K562 (cell line): Measurements from ENCODE around the gene REPS1. TPM values are rescaled to one million over a fixed set of nuclear protein-coding genes. Genes with fewer than 3 reads are reported as not detected.

Source experiments
- ATAC-seq: fragments of 200-7000 bp; cut with Tn5 transposase; 3 replicates; pipeline ENCODE4 v1.9.1; 2020; ENCODE audit warnings: moderate library complexity
- BruUV-seq: library from RNA; stranded (reverse); fragments of 400-500 nt; replicated peaks from 2 replicates; lab custom pipeline; 2021; lab: Mats Ljungman, UMichigan
- CTCF ChIA-PET: fragments of 300-600 bp; formaldehyde crosslinking; extraction: SDS; loops from one replicate; lab custom pipeline; 2021; ENCODE audit warnings: low intra/inter-chr PET ratio; lab: Yijun Ruan, JAX
- POLR2A ChIA-PET: fragments of 300-600, 350-650 bp; sonication (Branson Sonifier 250); formaldehyde crosslinking; extraction: SDS; loops from one replicate; lab custom pipeline; 2021; ENCODE audit warnings: antibody characterized with exemption, inconsistent platforms; lab: Yijun Ruan, JAX
- DNase-seq, 4 experiments: peaks; one replicate each; pipeline versions ENCODE4 v3.0.0 to v3.0.0-alpha.2; 2011 to 2018; ENCODE audit warnings: low spot score in 3 of 4, mixed read lengths in 3 of 4; ENCODE audit errors: extremely low read depth in 1 of 4
- FAIRE-seq: peaks from 2 replicates; lab custom pipeline; 2011; peaks lifted over from hg19 to GRCh38; lab: Jason Lieb, UNC
- H2AFZ ChIP-seq: 2 replicates; pipeline ENCODE4 v1.6.0; 2011; ENCODE audit warnings: low read depth, low read length, control low read depth, inconsistent platforms
- H3K27ac ChIP-seq: fragments of 200-600 bp; 3 replicates; pipeline ENCODE4 v1.8.0; 2011; ENCODE audit warnings: low read depth, mild to moderate bottlenecking, control low read depth, inconsistent platforms, low read length, moderate library complexity, mixed read lengths; ENCODE audit errors: extremely low read depth
- H3K27me3 ChIP-seq, 2 experiments: fragments of 300-600 bp in 1 of 2; 2 replicates in 1 of 2; 3 replicates in 1 of 2; pipeline versions ENCODE4 v1.6.0 to v1.8.0; 2011; ENCODE audit warnings: inconsistent platforms in 2 of 2, low read length in 2 of 2, mild to moderate bottlenecking in 1 of 2, mixed read lengths in 1 of 2, moderate library complexity in 1 of 2; ENCODE audit not compliant: control insufficient read depth in 2 of 2, insufficient read depth in 2 of 2
- H3K36me3 ChIP-seq: fragments of 300-600 bp; 3 replicates; pipeline ENCODE4 v1.8.0; 2011; ENCODE audit warnings: mild to moderate bottlenecking, low read length, inconsistent platforms; ENCODE audit not compliant: control insufficient read depth, insufficient read depth
- H3K4me1 ChIP-seq, 2 experiments: fragments of 200-600 bp in 1 of 2; replicated peaks in 1 of 2; 2 replicates in 1 of 2; 3 replicates in 1 of 2; pipeline versions ENCODE4 v1.5.1 to v1.8.0; 2011; ENCODE audit warnings: inconsistent platforms in 2 of 2, low read length in 2 of 2, mild to moderate bottlenecking in 1 of 2, mixed read lengths in 1 of 2, moderate library complexity in 1 of 2; ENCODE audit not compliant: control insufficient read depth in 2 of 2, insufficient read depth in 2 of 2
- H3K4me2 ChIP-seq: 2 replicates; pipeline ENCODE4 v1.6.1; 2011; ENCODE audit warnings: low read length, control low read depth, inconsistent platforms, mixed read lengths; ENCODE audit not compliant: insufficient read depth
- H3K4me3 ChIP-seq: fragments of 200-600 bp; sonication (generic), shearing (Covaris generic); 2 replicates; pipeline ENCODE4 v1.5.1; 2016; ENCODE audit warnings: control low read depth, inconsistent platforms
- H3K79me2 ChIP-seq: fragments of 200-600 bp; 3 replicates; pipeline ENCODE4 v1.8.0; 2011; ENCODE audit warnings: low read length, inconsistent platforms; ENCODE audit not compliant: control insufficient read depth, insufficient read depth
- H3K9ac ChIP-seq, 2 experiments: 2 replicates each; pipeline versions ENCODE4 v1.6.0 to v1.6.1; 2011; ENCODE audit warnings: low read depth in 2 of 2, low read length in 2 of 2, control low read depth in 1 of 2, inconsistent platforms in 1 of 2, mild to moderate bottlenecking in 1 of 2, mixed read lengths in 1 of 2; ENCODE audit not compliant: insufficient read depth in 1 of 2
- H3K9me1 ChIP-seq: one replicate; pipeline ENCODE4 v1.6.0; 2011; ENCODE audit warnings: inconsistent platforms, mild to moderate bottlenecking, low read length, moderate library complexity; ENCODE audit not compliant: control insufficient read depth, insufficient read depth
- H3K9me3 ChIP-seq: replicated peaks from 2 replicates; pipeline ENCODE4 v1.5.1; 2011; ENCODE audit warnings: low read depth, low read length, inconsistent platforms; ENCODE audit not compliant: control insufficient read depth, insufficient read depth
- H4K20me1 ChIP-seq: replicated peaks from 2 replicates; pipeline ENCODE4 v1.6.1; 2011; ENCODE audit warnings: low read length, inconsistent platforms, mixed read lengths; ENCODE audit not compliant: control insufficient read depth, insufficient read depth
- ASH1L ChIP-seq: fragments of 450-650 bp; IDR thresholded peaks from 2 replicates; pipeline ENCODE4 v1.6.1; 2018; ENCODE audit warnings: borderline replicate concordance, mild to moderate bottlenecking, low read depth; ENCODE audit not compliant: partially characterized antibody
- CTCF ChIP-seq, 3 experiments: IDR thresholded peaks in 2 of 3; conservative IDR thresholded peaks in 1 of 3; 2 replicates each; pipeline ENCODE4 v1.5.1; 2011 to 2012; ENCODE audit warnings: low read length in 3 of 3, mild to moderate bottlenecking in 3 of 3, control low read depth in 2 of 3, improper control_type of control experiment in 1 of 3, inconsistent platforms in 1 of 3, low read depth in 1 of 3, mixed read lengths in 1 of 3, moderate library complexity in 1 of 3; ENCODE audit not compliant: insufficient read depth in 2 of 3
- SMAD2 ChIP-seq: fragments of 150-350 bp; IDR thresholded peaks from 2 replicates; pipeline ENCODE4 v1.6.1; 2014; ENCODE audit warnings: low read depth, mild to moderate bottlenecking, low read length
- SPI1 ChIP-seq: IDR thresholded peaks from 2 replicates; pipeline ENCODE4 v1.6.1; 2011; ENCODE audit warnings: low read depth, low read length, control low read depth, borderline replicate concordance
- SUPT5H ChIP-seq: fragments of 450-650 bp; IDR thresholded peaks from 2 replicates; pipeline ENCODE4 v1.6.1; 2016
- TEAD1 ChIP-seq, 2 experiments: fragments of 450-650 bp in 1 of 2; sonication (generic) in 1 of 2; formaldehyde crosslinking; IDR thresholded peaks; 2 replicates each; pipeline versions ENCODE4 v1.4.0 to v1.8.0; 2020 to 2022; ENCODE audit warnings: mild to moderate bottlenecking in 2 of 2, missing genetic modification reagents in 1 of 2
- YBX1 ChIP-seq: fragments of 450-650 bp; IDR thresholded peaks from 2 replicates; pipeline ENCODE4 v1.7.1; 2016; ENCODE audit warnings: mild to moderate bottlenecking
- ZNF124 ChIP-seq: sonication (generic); formaldehyde crosslinking; IDR thresholded peaks from 2 replicates; pipeline ENCODE4 v1.8.1; 2022; ENCODE audit warnings: missing genetic modification reagents
- WGBS: fragments of 100-300 bp; shearing (Covaris generic); methylation state at CpG from one replicate; pipeline ENCODE4 v1.1.6; 2016; ENCODE audit warnings: low coverage, mixed read lengths; ENCODE audit not compliant: insufficient coverage; ENCODE audit errors: missing lambda C conversion rate; 5-methylcytosine and 5-hydroxymethylcytosine counted together
- in situ Hi-C: fragments of 300-500 bp; cut with MboI; formaldehyde crosslinking; loops from 4 replicates; pipeline ENCODE4 v1.15.0; 2018; ENCODE audit warnings: inconsistent platforms, mixed read lengths
- intact Hi-C: fragments of 100-400 bp; cut with micrococcal nuclease; formaldehyde crosslinking; loops from 2 replicates; pipeline ENCODE4 v1.14.2; 2022
- polyA plus RNA-seq, 8 experiments: library from polyadenylated mRNA; depleted of rRNA in 4 of 8; stranded (reverse) in 5 of 8; unstranded in 3 of 8; fragments of >200 nt; fragmentation: Nextera tagmentation in 2 of 8; fragmentation: Illumina TruSeq in 1 of 8; extraction: Ambion mirVana in 2 of 8; extraction: Trizol in 1 of 8; gene quantifications; 2 replicates each; pipeline versions ENCODE4 v1.2.1 to v1.2.3, GENCODE V29; 2011 to 2014; ENCODE audit warnings: inconsistent platforms in 1 of 8, missing spikeins in 1 of 8
- total RNA-seq, 7 experiments: library from RNA; depleted of rRNA in 6 of 7; stranded (reverse); fragments of >200 nt in 6 of 7; fragmentation: Illumina TruSeq in 2 of 7; extraction: Trizol in 2 of 7; gene quantifications; 2 replicates each; pipeline versions ENCODE4 v1.2.1 to v1.2.3, GENCODE V29; 2011 to 2021; ENCODE audit warnings: low replicate concordance in 1 of 7

The REPS1 gene
- total and polyA plus RNA-seq, 9 of the 15 experiments (the other 6 are each of a cell fraction or from before 2014, with no cell fraction given) = 7.9 to 36.0 (median 27.8) TPM

GRCh38 chr6:138945354-138945753, 42.7 kb downstream of the REPS1 start:
- Histone ChIP-seq H3K27ac (no peak overlapping the region), H4K20me1 (no peaks in the 10 kb centered on the region), H3K9me3 (no peaks in the 10 kb centered on the region)
- no peak for FAIRE-seq
- no peak for TF ChIP-seq SUPT5H
- TF ChIP-seq ASH1L = no peak
- no peak for TF ChIP-seq YBX1
- no peak for TF ChIP-seq SPI1
- no peak for TF ChIP-seq SMAD2
- TF ChIP-seq ZNF124 (CRISPR knock-in tag) = no peak
- TF ChIP-seq CTCF (IDR thresholded peaks at IDR 0.05 in 2 of 3, conservative IDR thresholded peaks at IDR 0.05 in 1 of 3; ENCODE audit: insufficient read depth in 2 of 3, low read depth in 1 of 3, low read length in 3 of 3) = peak; percentile 12 to 32 (median 20); a peak in 2 of 6 replicates
- TF ChIP-seq TEAD1 (CRISPR knock-in tag; IDR thresholded peaks at IDR 0.05) = no peak
- TF ChIP-seq, all 486 proteins: peak for 1
- WGBS = 82% methylated on average over 5 of the region's 5 CpGs
- Histone ChIP-seq H3K9ac (no peak overlapping the region), H2AFZ (no peak overlapping the region), H3K4me3 (no peak overlapping the region), H3K4me2 (no peak overlapping the region), H3K9me1 (no peaks in the 10 kb centered on the region), H3K27me3 (no peaks in the 10 kb centered on the region), H3K4me1 (no peaks in the 10 kb centered on the region; a peak in 2 of 5 replicates), H3K36me3 (peaks cover 20% of the 10 kb centered on the region; the same call in 2 of the 3 replicates), H3K79me2 (peaks cover 3% of the 10 kb centered on the region; the same call in 2 of the 3 replicates)
- DNase-seq = peak in 3 of 4 experiments; percentile 16 to 22 (median 18)
- in situ Hi-C loops (no loop called here), intact Hi-C loops (loop anchor here (5.0 kb wide), 1 partner anchor 42 kb away; the partner anchor contains the start of gene REPS1)
- ChIA-PET POLR2A (no interaction called here), CTCF (no interaction called here)
- BruUV-seq = no TSS peak
- ATAC-seq = peak; percentile 69
